Skeletal muscle tissue (tissue), 4 donors: ENCODE data around the gene FGFR2. TPM values are rescaled to one million over a fixed set of nuclear protein-coding genes. Genes with fewer than 3 reads are reported as not detected.

Source experiments
- H3K27ac ChIP-seq: one replicate; pipeline ENCODE4 v1.7.0; 2013; ENCODE audit warnings: mild to moderate bottlenecking, low read depth, low read length, inconsistent platforms
- H3K27me3 ChIP-seq, 3 donors: one replicate each; pipeline ENCODE4 v1.7.0; 2013; ENCODE audit warnings: low read length in 3 of 3; ENCODE audit not compliant: control insufficient read depth in 3 of 3, insufficient read depth in 3 of 3
- H3K36me3 ChIP-seq, 3 donors: one replicate each; pipeline ENCODE4 v1.7.0; 2013; ENCODE audit warnings: low read length in 3 of 3; ENCODE audit not compliant: control insufficient read depth in 3 of 3, insufficient read depth in 3 of 3
- H3K4me1 ChIP-seq, 3 donors: one replicate each; pipeline ENCODE4 v1.7.0; 2013; ENCODE audit warnings: low read length in 3 of 3, mild to moderate bottlenecking in 3 of 3; ENCODE audit not compliant: control insufficient read depth in 3 of 3, insufficient read depth in 3 of 3
- H3K4me3 ChIP-seq, 3 donors: one replicate each; pipeline ENCODE4 v1.7.0; 2013; ENCODE audit warnings: low read length in 3 of 3
- H3K9ac ChIP-seq, 3 donors: one replicate each; pipeline ENCODE4 v1.7.0; 2013; ENCODE audit warnings: low read length in 3 of 3, mild to moderate bottlenecking in 3 of 3, moderate library complexity in 2 of 3, low read depth in 1 of 3
- H3K9me3 ChIP-seq, 3 donors: one replicate each; pipeline ENCODE4 v1.7.0; 2013; ENCODE audit warnings: low read length in 3 of 3; ENCODE audit not compliant: control insufficient read depth in 3 of 3
- total RNA-seq: library from RNA; depleted of rRNA; stranded (reverse); fragments of >200 nt; gene quantifications from one replicate; pipeline ENCODE4 v1.2.3, GENCODE V29; 2014
- donor health status: Osteomylitis.

Gene FGFR2
- total RNA-seq, 1 donor from 2014 or later, result 11.5 TPM

DNA sequence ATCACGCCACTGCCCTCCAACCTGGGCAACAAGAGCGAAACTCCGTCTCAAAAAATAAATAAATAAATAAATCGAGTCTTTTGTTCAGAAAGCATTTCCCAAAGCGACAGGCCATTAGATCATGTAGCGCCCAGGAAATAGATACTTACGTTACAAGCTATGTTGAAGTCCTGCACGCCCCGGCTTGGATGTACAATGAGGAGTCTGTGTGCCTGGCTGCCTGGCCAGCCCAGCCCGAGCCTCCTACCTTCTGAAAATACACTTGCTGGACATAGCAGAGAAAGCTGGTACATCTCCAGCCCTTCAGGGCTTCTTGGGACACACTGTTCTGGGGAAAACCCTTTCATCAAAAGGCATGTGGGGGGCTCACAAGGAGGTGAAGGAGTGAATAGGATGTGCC lies 22.1 kb downstream of the FGFR2 start:
- H3K4me1 ChIP-seq, result no peaks in the 10 kb centered on the region

DNA sequence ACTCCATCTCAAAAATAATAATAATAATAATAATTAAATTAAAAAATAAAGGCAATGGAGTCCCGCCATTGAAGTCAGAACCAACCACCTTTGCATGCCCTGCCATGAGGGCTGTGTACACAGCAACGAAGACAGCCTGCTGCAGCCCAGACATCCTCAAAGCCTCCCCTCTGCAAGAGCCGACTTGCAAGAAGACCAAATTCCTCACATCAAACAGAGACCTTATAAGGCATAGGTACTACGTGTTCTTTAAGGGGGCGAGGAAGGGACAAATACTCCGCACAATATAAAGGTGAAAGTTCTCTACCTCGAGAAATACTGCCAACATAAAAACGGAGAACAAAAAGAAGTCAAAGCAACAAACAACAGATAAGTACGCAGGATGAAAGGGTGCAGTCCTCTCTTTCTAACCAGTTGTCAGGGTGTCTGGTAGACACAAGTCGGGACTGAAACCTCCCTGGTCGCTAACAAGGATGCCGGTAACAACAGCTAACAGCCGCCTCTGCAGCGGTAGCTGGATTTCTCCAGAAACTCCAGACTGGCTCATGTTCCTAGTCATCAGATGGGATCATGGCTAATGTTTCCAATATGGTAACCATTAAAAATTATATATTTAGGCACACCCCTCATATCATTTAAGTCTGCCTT lies 23.6 kb downstream of the FGFR2 start:
- Histone ChIP-seq H3K4me1 (no peaks in the 10 kb centered on the region), H3K9me3 (no peaks in the 10 kb centered on the region), H3K36me3 (no peaks in the 10 kb centered on the region), H3K27ac (no peak overlapping the region), H3K9ac (no peak overlapping the region), H3K27me3 (peaks cover 0 to 29% (median 15%) of the 10 kb centered on the region in 3 donors), H3K4me3 (no peak overlapping the region)

More for the DNA sequence above, 22.1 kb downstream of the FGFR2 start:
- H3K27me3 ChIP-seq, result peaks cover 0 to 31% (median 15%) of the 10 kb centered on the region in 3 donors
- no peak overlapping the region for H3K4me3 ChIP-seq
- no peaks in the 10 kb centered on the region for H3K9me3 ChIP-seq
- H3K27ac ChIP-seq, result no peak overlapping the region
- H3K9ac ChIP-seq, result no peak overlapping the region
- H3K36me3 ChIP-seq, result no peaks in the 10 kb centered on the region

DNA sequence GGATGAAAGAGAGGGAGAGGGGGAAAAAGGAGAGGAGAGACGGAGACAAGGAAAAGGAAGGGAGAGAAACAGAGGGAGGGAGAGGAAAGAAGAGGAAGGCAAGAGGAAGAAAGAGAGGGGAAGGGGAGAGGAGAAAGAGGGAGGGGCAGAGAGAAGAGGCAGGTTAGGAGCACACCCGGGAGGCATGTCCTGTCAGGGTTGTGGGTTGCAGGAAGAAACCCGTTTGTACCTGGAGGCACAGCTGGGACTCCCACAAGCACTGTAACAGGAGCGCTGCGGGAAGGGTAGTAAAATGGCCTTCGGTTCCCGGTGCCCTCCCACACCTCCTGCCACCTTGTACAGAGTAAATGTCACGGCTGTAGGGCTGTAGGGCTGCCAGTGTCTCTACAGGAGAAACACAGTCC lies 24.7 kb downstream of the FGFR2 start:
- Histone ChIP-seq H3K27me3 (peaks cover 0 to 26% (median 15%) of the 10 kb centered on the region in 3 donors), H3K9ac (no peak overlapping the region), H3K9me3 (no peaks in the 10 kb centered on the region), H3K4me1 (no peaks in the 10 kb centered on the region), H3K4me3 (no peak overlapping the region), H3K36me3 (no peaks in the 10 kb centered on the region), H3K27ac (no peak overlapping the region)

DNA sequence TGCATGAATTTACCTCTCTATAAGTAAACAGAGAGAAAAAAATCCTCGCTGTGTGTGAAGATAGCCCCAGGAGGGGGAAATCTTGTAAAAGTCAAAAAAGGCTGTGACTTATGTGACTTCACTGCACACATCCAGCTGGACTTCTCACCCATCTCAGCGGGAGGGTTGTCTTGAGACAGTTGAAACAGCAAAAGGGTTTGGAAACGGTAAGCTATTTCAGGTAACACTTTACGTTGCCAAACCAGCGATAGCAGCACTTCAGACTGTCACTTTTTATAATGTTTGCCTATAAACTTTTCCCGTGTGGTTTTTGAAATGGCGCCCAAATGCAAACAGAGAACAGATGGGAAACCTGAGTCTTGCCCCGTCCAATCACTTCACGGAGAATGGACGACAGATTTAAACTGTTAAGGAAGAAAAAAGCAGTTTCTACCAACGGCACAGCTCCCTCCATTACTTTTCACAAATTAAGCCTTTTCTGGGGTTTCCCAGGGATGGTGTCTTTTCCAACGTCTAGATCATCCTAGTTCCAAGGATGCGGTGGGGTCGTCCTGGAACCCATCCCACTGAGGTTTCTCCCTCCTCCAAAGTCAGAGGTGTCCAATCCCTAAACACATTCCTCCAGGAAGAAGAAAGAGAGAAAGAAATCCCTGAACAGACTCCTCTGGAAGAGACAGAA lies 25.2 kb downstream of the FGFR2 start:
- peaks cover 0 to 25% (median 15%) of the 10 kb centered on the region in 3 donors for H3K27me3 ChIP-seq
- no peaks in the 10 kb centered on the region for H3K9me3 ChIP-seq
- H3K27ac ChIP-seq, result no peak overlapping the region
- H3K4me3 ChIP-seq, result no peak overlapping the region
- H3K36me3 ChIP-seq, result no peaks in the 10 kb centered on the region
- H3K9ac ChIP-seq, result no peak overlapping the region
- no peaks in the 10 kb centered on the region for H3K4me1 ChIP-seq

DNA sequence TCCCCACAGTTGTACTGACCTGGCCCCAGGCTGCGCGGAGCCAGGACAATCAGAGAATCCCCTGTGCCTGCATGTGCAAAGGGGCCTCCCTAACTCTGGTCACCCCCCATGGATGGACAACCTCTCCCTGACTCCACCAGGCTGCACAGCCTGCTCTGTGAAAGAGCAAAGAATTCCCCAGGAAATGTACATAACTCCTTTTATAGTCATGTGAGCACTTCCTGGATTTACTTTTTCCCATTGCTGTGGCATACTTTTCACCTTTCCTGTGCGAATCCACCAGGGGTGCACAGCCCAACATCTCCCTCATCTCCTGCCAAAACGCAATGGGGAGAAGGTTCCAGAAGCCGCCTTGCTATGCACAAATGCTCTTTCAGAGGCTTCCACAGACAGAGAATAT lies 27.9 kb downstream of the FGFR2 start:
- Histone ChIP-seq H3K27ac (no peak overlapping the region), H3K4me3 (no peak overlapping the region), H3K4me1 (no peaks in the 10 kb centered on the region), H3K9me3 (no peaks in the 10 kb centered on the region), H3K36me3 (no peaks in the 10 kb centered on the region), H3K9ac (no peak overlapping the region), H3K27me3 (peaks cover 0 to 32% (median 15%) of the 10 kb centered on the region in 3 donors)

DNA sequence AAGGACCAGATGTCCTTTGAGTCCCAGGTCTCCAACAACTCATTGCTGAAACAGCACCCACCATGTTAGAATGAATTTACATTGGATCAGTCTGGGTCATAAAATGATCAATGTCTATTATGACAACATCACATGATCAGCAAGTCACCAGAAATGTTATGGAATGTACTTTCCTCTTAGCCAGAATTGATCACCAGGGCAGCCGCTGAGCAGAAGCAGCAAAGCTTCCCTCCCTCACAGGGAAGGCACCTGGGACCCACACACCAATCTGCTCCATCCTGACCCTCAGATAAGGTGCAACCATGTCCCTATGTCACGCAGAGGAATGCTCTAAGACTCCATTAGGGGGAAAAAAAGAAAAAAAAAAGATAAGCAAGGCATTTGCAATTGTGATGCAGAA lies 30.0 kb downstream of the FGFR2 start:
- Histone ChIP-seq H3K4me3 (no peak overlapping the region), H3K36me3 (no peaks in the 10 kb centered on the region), H3K27ac (no peak overlapping the region), H3K9ac (no peak overlapping the region), H3K27me3 (peaks cover 0 to 20% (median 8%) of the 10 kb centered on the region in 3 donors), H3K9me3 (no peaks in the 10 kb centered on the region), H3K4me1 (no peaks in the 10 kb centered on the region)

DNA sequence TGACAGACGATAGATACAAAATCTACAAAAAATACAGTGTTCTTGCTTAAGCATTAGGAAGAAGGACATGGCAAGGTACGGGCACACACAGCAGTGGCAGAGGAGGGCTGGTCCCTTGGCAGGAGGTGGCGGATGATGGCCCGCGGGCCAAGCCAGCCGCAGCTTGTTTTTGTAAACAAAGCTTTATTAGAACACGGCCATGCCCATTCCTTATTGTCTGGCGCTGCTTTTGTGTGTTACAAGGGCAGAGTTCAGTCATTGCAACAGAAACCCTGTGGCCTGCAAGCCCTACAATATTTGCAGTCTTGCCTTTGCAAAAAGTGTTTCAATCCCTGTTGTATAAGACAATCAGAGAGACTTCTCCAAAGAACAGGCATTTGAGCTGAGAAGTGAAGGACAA lies 30.7 kb downstream of the FGFR2 start:
- H3K36me3 ChIP-seq, result no peaks in the 10 kb centered on the region
- no peak overlapping the region for H3K9ac ChIP-seq
- H3K27me3 ChIP-seq, result peaks cover 0 to 13% (median 2%) of the 10 kb centered on the region in 3 donors
- H3K27ac ChIP-seq, result no peak overlapping the region
- H3K4me1 ChIP-seq, result no peaks in the 10 kb centered on the region
- no peaks in the 10 kb centered on the region for H3K9me3 ChIP-seq
- H3K4me3 ChIP-seq, result no peak overlapping the region

DNA sequence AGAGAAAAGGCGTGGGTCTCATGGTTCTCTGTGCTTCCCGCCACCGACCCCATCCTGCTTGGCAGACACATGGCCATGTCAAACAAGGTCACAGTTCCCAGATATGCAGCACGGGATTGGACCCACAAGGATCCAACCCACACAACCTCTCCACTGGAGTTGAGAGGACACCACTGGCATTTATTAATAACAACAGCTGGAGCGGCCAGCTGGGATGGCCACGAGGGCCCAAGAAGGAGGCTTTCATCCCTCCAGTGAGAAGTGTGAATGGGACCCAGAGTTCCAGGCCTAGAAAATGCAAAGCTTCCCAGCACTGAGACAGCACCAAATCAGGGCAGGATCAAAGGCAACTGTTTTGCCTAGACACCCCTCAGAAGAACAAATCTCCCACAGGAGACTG lies 31.5 kb downstream of the FGFR2 start:
- Histone ChIP-seq H3K27ac (no peak overlapping the region), H3K9ac (no peak overlapping the region), H3K27me3 (peaks cover 0 to 12% (median 0%) of the 10 kb centered on the region in 3 donors), H3K4me3 (no peak overlapping the region), H3K4me1 (no peaks in the 10 kb centered on the region), H3K9me3 (no peaks in the 10 kb centered on the region), H3K36me3 (no peaks in the 10 kb centered on the region)

DNA sequence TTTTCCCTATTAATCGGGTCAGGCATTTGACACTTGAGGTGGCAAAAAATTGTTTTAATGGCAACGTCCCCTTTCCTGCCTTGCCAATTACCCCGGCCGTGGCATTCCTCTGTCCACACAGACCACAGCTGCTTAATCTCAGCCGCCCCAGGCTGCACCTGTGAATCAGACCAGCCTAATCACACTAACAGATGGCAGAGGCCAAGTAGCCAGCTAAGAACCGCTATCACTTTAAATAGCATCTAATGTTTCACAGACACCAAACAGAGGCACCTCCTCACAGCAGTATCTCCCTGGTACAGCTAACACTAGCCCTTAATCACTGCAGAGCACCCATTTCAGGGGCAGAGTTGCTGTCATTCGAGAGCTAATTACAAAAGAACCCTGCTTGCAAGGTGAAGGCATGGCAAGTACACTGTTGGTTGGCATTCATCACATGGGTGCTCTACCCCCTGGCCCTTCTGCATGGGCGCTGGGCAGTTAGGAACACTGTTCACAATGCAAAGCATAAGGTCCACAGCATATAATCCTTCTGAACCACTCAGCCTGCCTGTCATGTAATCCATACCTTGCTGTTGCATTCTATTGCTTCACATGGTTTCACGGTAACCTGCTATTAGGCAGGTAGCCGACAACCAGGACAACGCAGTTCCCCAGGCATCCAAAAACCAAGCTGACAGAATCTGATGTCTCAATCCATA lies 38.8 kb downstream of the FGFR2 start:
- no peaks in the 10 kb centered on the region for H3K9me3 ChIP-seq
- no peak overlapping the region for H3K27ac ChIP-seq
- no peak overlapping the region for H3K9ac ChIP-seq

DNA sequence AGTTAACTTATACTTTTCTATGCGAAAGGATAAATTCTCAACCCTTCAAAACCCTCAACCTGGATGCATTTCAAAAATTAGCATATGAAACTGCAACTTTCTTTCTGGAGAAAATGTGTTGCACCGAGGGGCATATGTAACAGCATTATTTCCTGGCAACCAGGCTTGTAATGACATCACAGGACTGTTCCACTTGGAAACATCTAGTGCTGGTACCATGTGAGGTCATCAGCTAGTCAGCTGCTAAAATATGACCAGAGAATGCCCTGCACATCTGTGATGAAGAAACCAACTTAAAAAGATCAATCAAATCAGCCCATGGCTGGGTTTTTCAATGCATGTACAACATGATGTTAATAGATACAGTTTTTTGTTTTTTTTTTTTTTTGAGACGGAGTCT lies 40.0 kb downstream of the FGFR2 start:
- no peak overlapping the region for H3K27ac ChIP-seq
- no peaks in the 10 kb centered on the region for H3K9me3 ChIP-seq
- H3K4me3 ChIP-seq, result no peak overlapping the region
- peaks cover 0 to 10% (median 7%) of the 10 kb centered on the region in 3 donors for H3K27me3 ChIP-seq
- no peaks in the 10 kb centered on the region for H3K36me3 ChIP-seq
- no peak overlapping the region for H3K9ac ChIP-seq
- H3K4me1 ChIP-seq, result no peaks in the 10 kb centered on the region

More for the DNA sequence above, 38.8 kb downstream of the FGFR2 start:
- Histone ChIP-seq H3K36me3 (no peaks in the 10 kb centered on the region), H3K27me3 (peaks cover 0 to 10% (median 7%) of the 10 kb centered on the region in 3 donors), H3K4me1 (no peaks in the 10 kb centered on the region), H3K4me3 (no peak overlapping the region)
